ACC112 (cell line): ENCODE data around the gene GSTA5.
"Not testable (repeated sequence)": the region's sequence is repeated elsewhere in the genome, so short reads cannot be mapped to it uniquely, and the experiment has no call there.

Source experiments
- H2AFZ ChIP-seq: fragments of 200-600 bp; sonication (generic); one replicate; pipeline ENCODE4 v1.6.0; 2017; ENCODE audit warnings: antibody characterized with exemption, low read length; ENCODE audit not compliant: unreplicated experiment
- H3K27ac ChIP-seq: fragments of 200-600 bp; sonication (generic); 2 replicates; pipeline ENCODE4 v1.5.1; 2014; ENCODE audit warnings: low read depth, mild to moderate bottlenecking, antibody characterized with exemption, low read length, moderate library complexity
- H3K27me3 ChIP-seq: fragments of 200-600 bp; sonication (generic); 2 replicates; pipeline ENCODE4 v1.6.1; 2014; ENCODE audit warnings: mild to moderate bottlenecking, antibody characterized with exemption, low read length, moderate library complexity, mixed read lengths; ENCODE audit not compliant: insufficient read depth
- H3K36me3 ChIP-seq: fragments of 200-600 bp; sonication (generic); 2 replicates; pipeline ENCODE4 v1.6.1; 2016; ENCODE audit warnings: mild to moderate bottlenecking, antibody characterized with exemption, low read length, moderate library complexity, mixed read lengths; ENCODE audit not compliant: insufficient read depth
- H3K4me1 ChIP-seq: fragments of 200-600 bp; sonication (generic); one replicate; pipeline ENCODE4 v1.6.1; 2016; ENCODE audit warnings: low read length, mixed read lengths; ENCODE audit not compliant: insufficient read depth, unreplicated experiment, control insufficient read depth
- H3K4me3 ChIP-seq: fragments of 200-600 bp; sonication (generic); 2 replicates; pipeline ENCODE4 v1.5.1; 2014; ENCODE audit warnings: mild to moderate bottlenecking, low read depth, low read length
- H3K79me2 ChIP-seq: fragments of 200-600 bp; sonication (generic); one replicate; pipeline ENCODE4 v1.6.0; 2016; ENCODE audit warnings: low read length; ENCODE audit not compliant: control insufficient read depth, unreplicated experiment, insufficient read depth

Gene GSTA5

GRCh38 chr6:52787917-52788316 is 52.7 kb downstream of the GSTA5 start:
- Histone ChIP-seq H3K4me1 (no peaks in the 10 kb centered on the region), H3K79me2 (no peaks in the 10 kb centered on the region), H3K27ac (no peak overlapping the region), H3K27me3 (peaks cover under 1% of the 10 kb centered on the region; the same call in 1 of the 2 replicates), H3K36me3 (no peaks in the 10 kb centered on the region), H3K4me3 (no peak overlapping the region), H2AFZ (no peak overlapping the region)

GRCh38 chr6:52786249-52786956 is 54.2 kb downstream of the GSTA5 start:
- Histone ChIP-seq H3K4me1 (no peaks in the 10 kb centered on the region), H3K36me3 (no peaks in the 10 kb centered on the region), H3K27me3 (peaks cover 2% of the 10 kb centered on the region; the same call in 1 of the 2 replicates), H3K4me3 (no peak overlapping the region), H3K79me2 (no peaks in the 10 kb centered on the region), H3K27ac (no peak overlapping the region), H2AFZ (no peak overlapping the region)

- not testable (repeated sequence) for H2AFZ ChIP-seq, H3K27ac ChIP-seq, H3K4me1 ChIP-seq, H3K79me2 ChIP-seq, H3K36me3 ChIP-seq, H3K4me3 ChIP-seq
- H3K27me3 ChIP-seq = peaks cover 19% of the 10 kb centered on the region
Observed at GRCh38 chr6:52782696-52783274, 57.8 kb downstream of the GSTA5 start.

- not testable (repeated sequence) for H3K36me3 ChIP-seq, H3K79me2 ChIP-seq, H3K27ac ChIP-seq, H3K4me1 ChIP-seq, H2AFZ ChIP-seq, H3K4me3 ChIP-seq
- H3K27me3 ChIP-seq = peaks cover 19% of the 10 kb centered on the region
Observed at GRCh38 chr6:52782209-52782608, 58.4 kb downstream of the GSTA5 start.
